ENCODE results near the gene MRPL21. TPM values are rescaled to one million over a fixed set of nuclear protein-coding genes. Genes with fewer than 3 reads are reported as not detected.

The MRPL21 gene
- total and polyA plus RNA-seq, 2 of the 8 experiments (the other 6 are each of a cell fraction or from before 2014, with no cell fraction given) = 102 to 107 TPM

GRCh38 chr11:68928136-68928880 is 24.7 kb upstream of the MRPL21 start:
- Histone ChIP-seq H4K8ac (ENCODE audit: extremely low read depth, insufficient read depth, low read length) (no peak overlapping the region; the same call in 1 of the 2 replicates), H2BK120ac (replicated peaks; ENCODE audit: low read depth, low read length) (no peak overlapping the region), H3K23me2 (ENCODE audit: low read depth, low read length) (no peaks in the 10 kb centered on the region), H3K4me1 (replicated peaks in 1 of 4; ENCODE audit: control insufficient read depth in 3 of 4, insufficient read depth in 4 of 4, low read length in 3 of 4) (no peaks in the 10 kb centered on the region), H2AFZ (ENCODE audit: low read length) (no peak overlapping the region), H3K79me2 (ENCODE audit: control insufficient read depth in 1 of 2, insufficient read depth in 2 of 2, low read length in 2 of 2) (no peaks in the 10 kb centered on the region), H2BK15ac (ENCODE audit: low read length) (no peak overlapping the region), H3K27me3 (replicated peaks in 1 of 4; ENCODE audit: control insufficient read depth in 3 of 4, extremely low read depth in 1 of 4, insufficient read depth in 3 of 4, low read length in 3 of 4) (no peaks in the 10 kb centered on the region), H3K79me1 (ENCODE audit: low read depth, low read length) (no peaks in the 10 kb centered on the region), H3K27ac (ENCODE audit: low read depth, low read length) (no peak overlapping the region), H4K5ac (ENCODE audit: insufficient read length, low read depth, low read length) (no peak overlapping the region), H3K14ac (ENCODE audit: insufficient read length) (no peak overlapping the region), H3K36me3 (ENCODE audit: control insufficient read depth in 2 of 4, insufficient read depth in 4 of 4, low read length in 3 of 4) (peaks cover 4 to 31% (median 15%) of the 10 kb centered on the region in 4 experiments; a peak in 6 of 8 replicates), H3K9ac (replicated peaks in 1 of 4; ENCODE audit: extremely low read depth in 1 of 4, low read depth in 3 of 4, low read length in 3 of 4) (no peak overlapping the region), H2AK5ac (ENCODE audit: low read depth, low read length) (no peak overlapping the region), H3K23ac (ENCODE audit: insufficient read length) (no peak overlapping the region), H3K4me3 (ENCODE audit: extremely low read depth in 1 of 4, insufficient read depth in 2 of 4, low read depth in 3 of 4, low read length in 4 of 4) (no peak overlapping the region), H3K9me3 (ENCODE audit: insufficient read depth in 2 of 2, low read depth in 1 of 2, low read length in 1 of 2) (peaks cover 11% of the 10 kb centered on the region in 2 experiments; a peak in 3 of 4 replicates), H2BK20ac (ENCODE audit: low read length) (no peak overlapping the region), H3K56ac (replicated peaks; ENCODE audit: insufficient read length, low read depth, low read length) (no peak overlapping the region), H2BK5ac (ENCODE audit: low read depth, low read length) (no peak overlapping the region), H4K20me1 (replicated peaks in 1 of 2; ENCODE audit: control insufficient read depth in 1 of 2, insufficient read depth in 2 of 2, low read length in 2 of 2) (peaks cover 0 to 5% of the 10 kb centered on the region in 2 experiments), H3K4ac (replicated peaks; ENCODE audit: insufficient read length, low read depth, low read length) (no peak overlapping the region), H3K18ac (ENCODE audit: extremely low read depth, low read length) (no peak overlapping the region), H4K91ac (replicated peaks; ENCODE audit: insufficient read length, low read length) (no peak overlapping the region), H3K4me2 (ENCODE audit: insufficient read depth in 1 of 2, low read depth in 2 of 2, low read length in 2 of 2) (no peak overlapping the region), H2BK12ac (ENCODE audit: low read depth, low read length) (no peak overlapping the region)
- DNase-seq (ENCODE audit: low read depth in 1 of 2, low spot score in 2 of 2) (no peak), FAIRE-seq (no peak)
- POLR2A ChIA-PET (ENCODE audit: partially characterized antibody) = no interaction called here
- CTCF ChIA-PET (ENCODE audit: partially characterized antibody) = interaction anchor here (0.5 to 1.1 kb wide), 3 partner anchors 29 to 294 kb away, joined by 3 read pairs; no protein-coding TSS in a partner anchor
- 90% methylated on average over 6 of the region's 6 CpGs; no CpG with 5 or more reads in 1 of the 2 experiments for WGBS, 2 experiments (ENCODE audit: extremely low coverage in 1 of 2, insufficient coverage in 1 of 2, insufficient read length in 1 of 2, insufficient replicate concordance in 2 of 2, low coverage in 1 of 2, low lambda C conversion rate in 2 of 2, missing lambda C conversion rate in 1 of 2)
- TF ChIP-seq EP300 (IDR thresholded peaks at IDR 0.05; ENCODE audit: borderline replicate concordance in 1 of 2, low read depth in 2 of 2, low read length in 2 of 2) = no peak
- TF ChIP-seq MAX (IDR thresholded peaks at IDR 0.05) = no peak
- no peak for TF ChIP-seq TAF1 (IDR thresholded peaks at IDR 0.05; ENCODE audit: low read depth, low read length)
- no peak for TF ChIP-seq EZH2 (IDR thresholded peaks at IDR 0.05; ENCODE audit: low read depth, low read length, severe bottlenecking)
- TF ChIP-seq CTCF (IDR thresholded peaks at IDR 0.05; ENCODE audit: control extremely low read depth in 1 of 3, insufficient read depth in 1 of 3, low read depth in 1 of 3, low read length in 3 of 3) = no peak
- no peak for TF ChIP-seq CHD2 (IDR thresholded peaks at IDR 0.05; ENCODE audit: low read length)
- no peak for TF ChIP-seq CHD1 (IDR thresholded peaks at IDR 0.05; ENCODE audit: low read depth, low read length)
- TF ChIP-seq ASH2L (IDR thresholded peaks at IDR 0.05; ENCODE audit: low read length) = no peak
- no peak for TF ChIP-seq RBBP5 (IDR thresholded peaks at IDR 0.05; ENCODE audit: borderline replicate concordance, low read depth, low read length)
